GM21528 (cell line): Measurements from ENCODE around the gene CFAP46.
"Not testable (repeated sequence)": the region's sequence is repeated elsewhere in the genome, so short reads cannot be mapped to it uniquely, and the experiment has no call there.

ENCODE experiments used
- ATAC-seq: cut with Tn5 transposase; IDR thresholded peaks from one replicate; pipeline ENCODE4 v1.9.1; 2021; ENCODE audit warnings: mild to moderate bottlenecking, moderate library complexity; ENCODE audit not compliant: unreplicated experiment, low FRiP score

Gene CFAP46

DNA sequence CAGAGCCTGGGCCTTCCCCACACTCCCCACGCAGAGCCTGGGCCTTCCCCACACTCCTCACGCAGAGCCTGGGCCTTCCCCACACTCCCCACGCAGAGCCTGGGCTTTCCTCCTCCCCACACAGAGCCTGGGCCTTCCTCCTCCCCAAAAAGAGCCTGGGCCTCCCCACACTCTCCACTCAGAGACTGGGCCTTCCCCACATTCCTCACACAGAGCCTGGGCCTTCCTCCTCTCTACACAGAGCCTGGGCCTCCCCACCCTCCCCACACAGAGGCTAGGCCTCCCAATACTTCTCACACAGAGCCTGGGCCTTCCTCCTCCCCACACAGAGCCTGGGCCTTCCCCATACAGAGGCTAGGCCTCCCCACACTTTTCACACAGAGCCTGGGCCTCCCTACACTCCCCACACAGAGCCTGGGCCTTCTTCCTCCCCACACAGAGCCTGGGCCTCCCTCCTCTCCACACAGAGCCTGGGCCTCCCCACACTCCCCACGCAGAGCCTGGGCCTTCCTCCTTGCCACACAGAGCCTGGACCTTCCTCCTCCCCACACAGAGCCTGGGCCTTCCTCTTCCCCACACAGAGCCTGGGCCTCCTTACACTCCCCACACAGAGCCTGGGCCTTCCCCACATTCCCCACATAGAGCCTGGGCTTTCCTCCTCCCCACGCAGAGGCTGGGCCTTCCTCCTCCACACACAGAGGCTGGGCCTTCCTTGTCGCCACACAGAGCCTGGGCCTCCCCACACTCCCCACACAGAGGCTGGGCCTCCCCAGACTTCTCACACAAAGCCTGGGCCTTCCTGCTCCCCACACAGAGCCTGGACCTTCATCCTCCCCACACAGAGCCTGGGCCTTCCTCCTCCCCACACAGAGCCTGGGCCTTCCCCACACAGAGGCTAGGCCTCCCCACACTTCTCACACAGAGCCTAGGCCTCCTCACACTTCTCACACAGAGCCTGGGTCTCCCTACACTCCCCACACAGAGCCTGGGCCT lies 10.8 kb downstream of the CFAP46 start:
- not testable (repeated sequence) for ATAC-seq

DNA sequence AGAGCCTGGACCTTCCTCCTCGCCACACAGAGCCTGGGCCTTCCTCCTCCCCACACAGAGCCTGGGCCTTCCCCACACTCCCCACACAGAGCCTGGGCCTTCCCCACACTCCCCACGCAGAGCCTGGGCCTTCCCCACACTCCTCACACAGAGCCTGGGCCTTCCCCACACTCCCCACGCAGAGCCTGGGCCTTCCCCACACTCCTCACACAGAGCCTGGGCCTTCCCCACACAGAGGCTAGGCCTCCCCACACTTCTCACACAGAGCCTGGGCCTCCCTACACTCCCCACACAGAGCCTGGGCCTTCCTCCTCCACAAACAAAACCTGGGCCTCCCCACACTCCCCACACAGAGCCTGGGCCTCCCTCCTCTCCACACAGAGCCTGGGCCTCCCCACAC lies 11.7 kb downstream of the CFAP46 start:
- ATAC-seq, result not testable (repeated sequence)

DNA sequence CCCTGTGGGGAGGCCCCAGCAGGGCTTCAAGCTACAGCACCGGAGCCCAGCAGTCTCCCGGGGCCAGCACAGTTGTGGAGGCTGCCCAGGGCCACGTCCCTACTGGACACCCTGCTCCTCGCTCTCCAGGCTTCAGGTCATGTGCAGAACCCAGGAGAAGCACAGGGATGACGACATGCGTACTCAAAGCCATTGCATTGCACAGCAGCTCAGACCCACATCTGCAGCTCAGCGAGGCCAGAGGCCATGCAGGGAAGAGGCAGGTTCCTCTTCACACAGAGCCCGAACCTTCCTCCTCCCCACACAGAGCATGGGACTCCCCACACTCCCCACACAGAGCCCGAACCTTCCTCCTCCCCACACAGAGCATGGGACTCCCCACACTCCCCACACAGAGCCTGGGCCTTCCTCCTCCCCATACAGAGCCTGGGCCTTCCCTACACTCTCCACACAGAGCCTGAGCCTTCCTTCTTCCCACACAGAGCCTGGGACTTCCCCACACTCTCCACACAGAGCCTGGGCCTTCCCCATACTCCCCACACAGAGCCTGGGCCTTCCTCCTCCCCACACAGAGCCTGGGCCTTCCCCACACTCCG lies 12.3 kb downstream of the CFAP46 start:
- no peak for ATAC-seq

DNA sequence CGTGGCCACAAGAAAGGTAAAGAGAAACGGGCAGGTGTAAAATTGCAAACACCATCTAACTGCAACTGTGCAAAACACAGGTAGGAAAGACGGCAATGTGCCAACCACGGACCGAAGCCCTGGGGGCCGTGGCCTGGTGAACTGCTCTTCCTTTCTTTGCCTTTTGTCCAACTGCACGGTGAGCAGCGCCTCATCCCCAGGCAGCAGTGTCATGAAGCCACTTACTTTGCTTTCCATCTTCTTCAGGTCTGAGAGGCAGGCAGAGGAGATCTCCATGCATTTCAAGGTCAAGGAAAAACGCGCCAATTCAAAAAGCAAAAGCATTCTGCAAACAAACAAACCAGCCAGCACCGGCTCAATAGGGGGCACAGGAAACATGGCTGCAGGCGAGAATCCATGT lies 12.9 kb downstream of the CFAP46 start:
- ATAC-seq, result no peak

DNA sequence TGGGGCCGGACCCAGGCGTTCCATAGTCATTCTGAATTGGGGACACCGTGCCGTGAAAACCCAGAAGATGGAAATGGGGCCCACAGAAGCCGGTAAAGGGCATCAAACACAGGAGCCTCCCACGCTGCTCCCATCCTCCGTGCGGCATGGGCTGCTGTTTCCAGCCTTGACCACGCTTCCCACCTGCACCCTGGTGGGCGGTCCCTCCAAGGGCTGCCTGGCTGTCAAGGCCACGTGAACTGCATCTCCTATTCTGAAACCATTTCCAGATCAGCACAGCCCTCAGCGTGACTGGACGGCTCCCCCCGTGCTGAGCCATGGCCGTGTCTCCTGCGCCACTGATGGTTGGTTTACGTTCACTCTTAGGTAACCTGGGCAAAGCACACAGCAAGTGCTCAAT lies 14.1 kb downstream of the CFAP46 start:
- ATAC-seq, result no peak

GRCh38 chr10:132927824-132928223 lies 14.5 kb downstream of the CFAP46 start:
- ATAC-seq, result no peak

- no peak for ATAC-seq
Observed at GRCh38 chr10:132926777-132927650, 15.4 kb downstream of the CFAP46 start.

DNA sequence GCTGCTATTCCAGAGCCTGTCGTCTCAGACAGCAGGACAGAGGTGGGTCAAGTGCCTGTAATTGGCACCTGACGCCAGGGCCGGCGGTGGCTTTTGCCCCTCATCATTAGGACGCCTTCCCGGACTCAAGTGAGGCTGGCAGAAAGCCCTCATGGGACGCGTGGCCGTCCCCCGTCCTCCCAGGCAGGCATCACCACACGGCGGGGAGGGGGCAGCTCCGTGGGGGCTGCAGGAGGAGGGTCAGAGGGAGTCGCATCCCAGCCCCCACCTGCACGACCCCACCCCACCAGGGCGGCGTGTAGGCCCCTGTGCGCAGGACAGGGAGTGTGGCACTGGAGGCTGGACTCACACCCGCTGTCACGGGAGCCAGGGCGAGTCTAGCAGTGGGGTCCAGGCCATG lies 16.3 kb downstream of the CFAP46 start:
- ATAC-seq, result no peak

- ATAC-seq, result no peak
Observed at GRCh38 chr10:132925614-132926013, 16.8 kb downstream of the CFAP46 start.

DNA sequence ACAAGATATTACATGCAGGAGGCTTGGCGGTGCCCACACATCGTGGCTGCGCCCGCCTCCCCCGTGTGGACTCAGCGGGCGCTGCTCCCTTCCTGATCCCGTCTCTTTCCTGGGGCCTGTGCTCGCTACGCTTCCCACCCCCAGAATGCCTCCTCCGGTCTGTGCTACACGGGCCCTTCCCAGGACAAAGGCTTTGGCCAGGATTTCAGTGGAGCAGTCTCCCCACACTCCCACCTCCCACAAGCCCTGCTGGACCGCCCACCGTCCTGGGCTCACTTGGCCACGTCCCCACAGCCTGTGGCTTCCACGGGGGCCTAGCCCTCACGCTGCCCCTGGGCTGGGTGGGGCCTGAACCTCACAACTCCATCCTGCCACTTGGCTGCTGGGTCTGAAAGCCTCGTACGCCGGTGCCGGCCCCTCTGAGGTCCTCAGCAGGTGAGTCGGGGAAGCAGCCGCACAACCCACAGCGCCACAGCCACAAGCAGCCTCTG lies 17.3 kb downstream of the CFAP46 start:
- ATAC-seq, result no peak

DNA sequence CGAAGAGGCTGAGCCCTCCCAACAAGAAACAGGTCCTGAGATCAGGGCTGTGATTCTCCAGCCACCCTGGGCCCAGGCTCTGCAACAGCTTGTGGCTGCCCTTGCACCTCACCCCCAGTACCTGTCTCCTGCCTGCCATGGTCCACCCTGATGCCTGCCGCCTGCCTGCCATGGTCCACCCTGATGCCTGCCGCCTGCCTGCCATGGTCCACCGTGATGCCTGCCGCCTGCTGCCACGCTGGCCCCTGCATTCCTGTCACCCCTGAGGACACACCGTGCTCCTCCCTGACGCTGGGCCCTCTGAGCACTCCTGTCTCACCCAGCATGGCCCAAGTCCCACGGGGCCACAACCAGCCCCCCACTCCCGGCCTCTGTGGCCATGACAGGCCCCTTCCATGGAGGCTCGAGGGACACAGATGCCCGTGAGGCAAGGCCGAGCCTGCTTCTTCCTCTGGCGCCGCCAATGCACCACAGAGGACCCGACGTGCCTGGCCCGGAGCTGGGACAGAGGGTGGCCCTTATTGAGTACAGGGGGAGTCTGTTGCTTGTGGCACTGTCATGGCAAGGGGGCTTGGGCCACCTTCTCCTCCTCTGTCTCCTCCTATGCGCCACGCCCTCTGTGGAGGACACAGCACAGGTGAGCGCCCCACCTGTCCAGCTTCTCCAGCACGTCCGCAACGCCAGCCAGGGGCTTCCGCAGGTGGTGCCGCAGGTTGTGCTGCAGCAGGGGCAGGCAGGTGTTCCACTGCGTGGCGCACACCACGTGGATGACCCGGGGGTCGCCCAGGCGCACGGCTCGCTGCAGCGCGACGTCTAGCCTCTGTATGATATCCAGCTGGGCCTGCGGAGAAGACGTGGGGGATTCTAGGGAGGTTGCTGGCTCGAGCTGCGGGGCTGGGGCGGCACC lies 18.1 kb downstream of the CFAP46 start:
- no peak for ATAC-seq

- not testable (repeated sequence) for ATAC-seq
Observed at GRCh38 chr10:132923384-132923783, 19.0 kb downstream of the CFAP46 start.

DNA sequence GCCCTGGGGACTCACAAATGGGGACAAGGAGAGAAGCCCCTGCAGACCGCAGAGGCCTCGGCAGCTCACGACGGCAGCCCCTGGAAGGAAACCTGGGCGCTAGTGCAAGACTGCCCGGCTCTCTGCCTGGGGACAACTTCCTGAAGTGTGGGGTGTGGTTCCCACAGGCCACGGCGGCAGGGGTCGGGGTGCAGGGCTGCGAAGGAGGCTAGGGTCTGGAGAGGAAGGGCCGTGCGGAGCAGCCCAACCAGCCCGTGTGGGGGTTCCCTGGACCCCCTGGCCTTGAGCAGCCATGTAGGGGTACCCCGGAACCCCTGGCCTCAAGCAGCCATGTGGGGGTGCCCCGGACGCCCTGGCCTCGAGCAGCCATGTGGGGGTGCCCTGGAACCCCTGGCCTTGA lies 19.5 kb downstream of the CFAP46 start:
- ATAC-seq, result no peak

DNA sequence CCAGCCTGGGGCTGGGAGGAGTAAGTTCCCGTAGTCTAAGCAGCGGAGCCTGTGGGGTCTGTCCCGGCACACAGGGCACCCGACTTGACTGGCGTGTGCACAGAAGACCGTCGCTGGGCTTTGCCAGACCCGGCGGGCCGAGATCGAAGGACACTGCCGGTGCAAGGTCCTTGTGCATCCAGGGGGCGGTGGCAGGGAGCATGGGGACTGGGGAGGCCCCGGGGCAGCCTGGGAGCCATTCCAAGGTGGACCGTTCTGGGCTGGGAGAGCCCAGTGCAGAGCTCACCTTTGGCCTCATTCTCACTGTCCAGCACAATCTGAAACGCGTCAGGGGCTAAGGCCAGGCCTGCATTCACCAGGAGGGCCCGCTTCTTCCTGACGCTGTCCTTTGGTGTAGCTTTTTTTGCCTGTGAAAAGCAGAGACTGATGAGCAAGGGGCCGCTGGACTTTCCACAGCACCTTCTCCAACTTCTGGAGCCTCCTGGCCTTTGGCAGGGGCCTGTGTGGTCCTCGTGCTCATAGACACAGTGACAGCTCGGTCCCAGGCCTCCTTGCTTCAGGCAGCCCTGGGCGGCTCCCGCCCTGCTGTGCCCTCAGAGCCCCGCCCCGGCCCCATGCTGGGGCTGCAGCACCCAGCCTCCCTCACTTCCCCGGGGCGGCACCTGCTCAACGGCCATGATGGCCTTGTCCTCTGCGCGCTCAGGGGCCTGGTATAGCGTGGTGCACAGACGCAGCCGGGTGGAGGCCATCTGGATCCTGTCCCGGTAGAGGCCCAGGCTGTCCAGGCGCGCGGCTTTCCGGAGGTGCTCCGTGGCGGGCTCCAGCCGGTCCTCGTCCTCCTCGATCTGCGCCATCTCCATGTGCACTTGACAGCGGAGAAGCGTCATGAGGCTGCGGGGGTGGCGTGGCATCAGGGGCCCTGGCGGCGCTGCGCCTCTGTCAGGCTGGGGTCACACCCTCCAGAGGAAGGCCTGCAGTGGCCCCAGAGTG lies 20.3 kb downstream of the CFAP46 start:
- ATAC-seq, result no peak

DNA sequence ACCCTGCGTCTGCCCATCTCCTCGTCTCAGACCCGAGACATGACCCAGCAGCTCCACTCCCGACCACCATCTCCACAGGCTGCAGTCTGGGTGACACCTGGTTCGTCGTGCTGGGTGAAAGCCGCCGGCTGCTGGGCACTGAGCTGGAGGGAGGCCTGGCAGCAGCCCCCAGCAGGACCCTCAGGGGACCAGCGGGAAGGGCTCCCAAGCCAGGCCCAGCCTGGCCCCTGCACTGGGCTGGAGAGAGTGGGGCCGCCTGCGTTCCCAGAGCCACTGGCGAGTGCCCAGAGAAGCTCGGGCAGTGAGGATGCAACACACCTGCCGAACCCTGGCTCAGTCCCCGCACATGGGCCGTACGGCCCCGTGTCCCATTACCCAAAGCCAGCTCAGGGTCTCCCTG lies 21.3 kb downstream of the CFAP46 start:
- ATAC-seq, result no peak

- ATAC-seq, result no peak
Observed at GRCh38 chr10:132920101-132920925, 22.1 kb downstream of the CFAP46 start.

- no peak for ATAC-seq
Observed at GRCh38 chr10:132919374-132920100, 22.8 kb downstream of the CFAP46 start.
